Right ventricle myocardium inferior (tissue), 1 donor: ENCODE data around the gene TEX13A. TPM values are rescaled to one million over a fixed set of nuclear protein-coding genes. Genes with fewer than 3 reads are reported as not detected.

Experiments
- ATAC-seq: fragments of 200-7000 bp; cut with Tn5 transposase; one replicate; pipeline ENCODE4 v1.9.1; 2020; ENCODE audit warnings: mild to moderate bottlenecking, moderate library complexity
- DNase-seq: peaks from one replicate; pipeline ENCODE4 v3.0.0; 2021; ENCODE audit errors: missing footprints
- intact Hi-C: fragments of 100-400 bp; cut with DNase I; formaldehyde crosslinking; loops from one replicate; pipeline ENCODE4 v1.11.0; 2022
- total RNA-seq: library from RNA; stranded (reverse); fragmentation: NEBNext Ultra II Directional; extraction: Animal tissue kit (Norgen Biotek cat#: 25700); gene quantifications from one replicate; pipeline ENCODE4 v1.2.1, GENCODE V29; 2021
- donor health status: DM: no; HTN: yes; CAD: no; lungs with severe emphysema.

Gene TEX13A
- total RNA-seq, 1 donor from 2014 or later = not detected

DNA sequence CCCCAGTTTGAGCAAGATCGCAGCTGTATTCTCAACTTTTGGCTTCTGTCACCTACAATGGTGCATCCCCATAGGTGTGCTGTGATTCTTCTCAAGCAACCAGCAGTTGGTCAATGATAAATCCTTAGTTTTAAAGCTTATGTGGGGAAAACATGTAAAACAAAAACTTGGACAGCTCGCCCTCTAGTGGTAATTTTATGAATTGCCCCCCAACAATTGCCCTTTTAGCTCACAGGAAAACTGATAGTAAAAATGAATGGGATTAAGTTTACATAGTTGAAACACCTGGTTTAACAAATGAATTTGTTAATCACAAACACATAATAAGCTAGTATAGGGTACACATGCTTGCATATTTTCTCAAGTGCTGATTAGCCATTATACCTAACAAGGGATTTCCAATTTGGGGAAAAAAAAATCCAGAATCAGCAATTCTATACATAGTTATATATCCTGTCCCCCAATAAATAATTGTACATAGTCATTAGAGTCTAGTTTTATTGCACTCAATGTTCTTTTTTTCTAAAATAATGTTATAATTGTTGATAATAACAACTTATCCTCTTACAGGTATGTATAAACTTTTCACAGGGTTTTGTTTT, 30.1 kb downstream of the TEX13A start:
- ATAC-seq (no peak), DNase-seq (no peak)
- intact Hi-C loops = no loop called here

GRCh38 chrX:105189093-105189492, 31.4 kb downstream of the TEX13A start:
- DNase-seq (no peak), ATAC-seq (no peak)
- intact Hi-C loops = no loop called here

DNA sequence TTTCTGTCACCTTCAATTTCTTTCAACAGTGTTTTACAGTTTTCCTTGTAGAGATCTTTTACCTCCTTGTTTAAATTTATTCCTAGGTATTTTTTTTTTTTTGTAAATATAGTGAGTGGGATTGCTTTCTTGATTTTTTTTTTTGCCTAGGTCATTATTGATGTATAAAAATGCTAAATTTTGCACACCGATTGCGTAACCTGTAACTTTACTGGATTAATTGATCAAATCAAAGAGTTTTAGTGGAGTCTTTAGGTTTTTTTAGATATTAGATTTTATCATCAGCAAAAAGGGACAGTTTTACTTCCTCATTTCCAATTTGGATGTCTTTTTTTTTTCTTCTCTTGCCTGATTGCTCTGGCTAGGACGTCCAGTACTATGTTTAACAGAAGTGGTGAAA, 40.9 kb downstream of the TEX13A start:
- DNase-seq (no peak), ATAC-seq (no peak)
- intact Hi-C loops = no loop called here

DNA sequence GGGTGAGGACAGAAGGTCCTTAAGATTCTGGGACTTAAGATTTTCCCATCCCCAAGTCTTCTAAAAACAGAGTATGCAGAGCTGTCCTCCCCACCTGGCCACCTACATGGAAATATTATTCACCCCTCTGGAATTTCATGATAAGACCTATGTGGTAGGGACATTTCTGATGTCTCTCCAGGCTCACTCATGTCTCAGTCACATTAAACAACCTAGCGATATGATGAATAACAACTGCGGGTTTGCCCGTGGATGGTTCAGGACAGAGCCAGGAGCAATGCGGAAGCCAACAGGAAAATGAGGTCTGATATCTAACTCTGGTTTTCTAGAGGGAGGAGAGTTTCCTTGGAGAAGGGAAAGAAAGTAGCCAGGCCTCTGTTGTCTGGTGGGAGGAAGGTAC, 47.4 kb downstream of the TEX13A start:
- intact Hi-C loops = no loop called here
- ATAC-seq = no peak
- DNase-seq = no peak
